Measurements from ENCODE around the gene SHC2.

DNA sequence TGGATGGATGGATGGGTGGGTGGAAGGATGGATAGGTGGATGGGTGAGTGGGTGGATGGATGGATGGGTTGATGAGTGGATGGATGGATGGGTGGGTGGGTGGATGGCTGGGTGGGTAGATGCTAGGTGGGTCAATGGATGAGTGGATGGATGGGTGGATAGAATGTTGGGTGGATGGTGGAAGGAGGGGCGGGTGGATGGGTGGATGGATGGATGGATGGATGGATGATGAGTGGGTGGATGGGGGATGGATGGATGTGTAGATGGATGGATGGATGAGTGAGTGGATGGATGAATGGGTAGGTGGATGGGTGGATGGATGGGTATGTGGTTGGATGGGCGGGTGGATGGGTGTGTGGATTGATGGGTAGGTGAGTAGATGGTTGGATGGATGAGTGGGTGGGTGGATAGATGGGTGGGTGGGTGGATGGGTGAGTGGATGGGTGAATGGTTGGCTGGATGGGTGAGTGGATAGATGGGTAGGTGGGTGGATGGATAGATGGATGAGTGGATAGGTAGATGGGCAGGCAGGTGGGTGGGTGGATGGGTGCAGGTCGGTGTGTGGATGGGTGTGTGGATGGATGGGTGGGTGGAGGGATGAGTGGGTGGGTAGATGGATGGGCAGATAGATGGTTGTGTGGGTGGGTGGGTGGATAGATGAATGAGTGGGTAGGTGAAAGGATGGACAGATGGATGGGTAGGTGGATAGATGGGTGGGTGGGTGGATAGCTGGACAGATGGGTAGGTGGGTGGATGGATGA, 4.4 kb upstream of the SHC2 start:
- TF ChIP-seq POLR2A (IDR thresholded peaks at IDR 0.05; ENCODE audit: low read depth, low read length) (no peak), POLR2AphosphoS5 (IDR thresholded peaks at IDR 0.05; ENCODE audit: low read depth, low read length) (no peak), TAF1 (IDR thresholded peaks at IDR 0.05; ENCODE audit: low read depth, low read length) (no peak), POU2F2 (IDR thresholded peaks at IDR 0.05; ENCODE audit: low read depth, low read length) (no peak), SPI1 (IDR thresholded peaks at IDR 0.05; ENCODE audit: low read depth, low read length) (no peak), PAX5 (IDR thresholded peaks at IDR 0.05; ENCODE audit: insufficient read depth, low read length, severe bottlenecking) (no peak)

Data from GM12891 (cell line).